Activated B cell treated with CpG ODN at 0.5 μM for 24 hours (primary cell): Measurements from ENCODE around the gene FHL5. TPM values are rescaled to one million over a fixed set of nuclear protein-coding genes. Genes with fewer than 3 reads are reported as not detected.
"Not testable (repeated sequence)": the region's sequence is repeated elsewhere in the genome, so short reads cannot be mapped to it uniquely, and the experiment has no call there.

Experiments
- ATAC-seq: fragments of 200-7000 bp; cut with Tn5 transposase; one replicate; pipeline ENCODE4 v1.10.0; 2021; ENCODE audit warnings: low read depth, mild to moderate bottlenecking, moderate library complexity
- CTCF ChIA-PET: fragments of 350-600 bp; sonication (Branson Sonifier 250); formaldehyde crosslinking; loops from one replicate; lab custom pipeline; 2021; ENCODE audit warnings: antibody characterized with exemption; lab: Charles Lee
- POLR2A ChIA-PET: fragments of 350-600 bp; sonication (Branson Sonifier 250); formaldehyde crosslinking; loops from one replicate; lab custom pipeline; 2021; ENCODE audit warnings: antibody characterized with exemption; lab: Charles Lee
- DNase-seq: peaks from one replicate; pipeline ENCODE4 v3.0.0; 2022
- H3K27ac Mint-ChIP-seq: one replicate; pipeline ENCODE4 v1.8.0; 2020; ENCODE audit warnings: mixed read lengths
- H3K27me3 Mint-ChIP-seq: one replicate; pipeline ENCODE4 v1.8.0; 2021; ENCODE audit warnings: mixed read lengths
- H3K36me3 Mint-ChIP-seq: one replicate; pipeline ENCODE4 v1.8.0; 2021; ENCODE audit warnings: low read depth, mixed read lengths
- H3K4me1 Mint-ChIP-seq: one replicate; pipeline ENCODE4 v1.8.0; 2021; ENCODE audit warnings: mixed read lengths
- H3K4me3 Mint-ChIP-seq: one replicate; pipeline ENCODE4 v1.8.0; 2020; ENCODE audit warnings: mild to moderate bottlenecking, mixed read lengths
- H3K9me3 Mint-ChIP-seq: one replicate; pipeline ENCODE4 v1.8.0; 2020; ENCODE audit warnings: mixed read lengths
- intact Hi-C: fragments of 100-400 bp; cut with micrococcal nuclease; formaldehyde crosslinking; loops from one replicate; pipeline ENCODE4 v1.15.1; 2024
- total RNA-seq: library from RNA; stranded (reverse); gene quantifications from 2 replicates; pipeline ENCODE4 v1.2.3, GENCODE V29; 2022
- TF ChIP-seq, protein P1 (sequence below): fragments of 200-600 bp; IDR thresholded peaks from one replicate; pipeline ENCODE4 v1.8.0; 2022; ENCODE audit warnings: antibody characterized with exemption, mild to moderate bottlenecking

Gene FHL5
- total RNA-seq, 1 donor from 2014 or later = not detected

DNA sequence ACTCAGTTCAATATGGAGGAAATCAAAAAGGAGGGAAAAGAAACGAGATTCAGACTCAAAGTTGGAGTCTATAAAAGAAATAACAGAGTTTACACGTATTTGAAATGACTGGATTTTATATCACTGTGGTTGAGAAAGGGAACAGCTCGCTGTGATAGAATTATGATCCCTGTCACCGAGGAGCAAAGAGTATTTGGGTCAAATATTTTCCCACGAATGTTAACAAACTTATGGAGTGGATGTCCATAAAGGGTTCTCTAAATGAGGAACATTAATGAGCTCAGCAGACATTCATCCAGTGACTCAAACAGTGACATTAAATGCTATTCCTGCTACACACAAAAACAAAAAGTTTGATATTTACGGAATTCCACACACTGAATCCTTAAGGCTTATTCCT lies 57.9 kb downstream of the FHL5 start:
- POLR2A ChIA-PET = no interaction called here
- ATAC-seq (no peak), DNase-seq (no peak)
- H3K36me3 Mint-ChIP-seq = no peaks in the 10 kb centered on the region
- no peak overlapping the region for H3K27ac Mint-ChIP-seq
- peaks cover 6% of the 10 kb centered on the region for H3K4me1 Mint-ChIP-seq
- intact Hi-C loops = no loop called here
- CTCF ChIA-PET = no interaction called here
- no peaks in the 10 kb centered on the region for H3K9me3 Mint-ChIP-seq
- H3K4me3 Mint-ChIP-seq = no peak overlapping the region
- H3K27me3 Mint-ChIP-seq = peaks cover 18% of the 10 kb centered on the region
- TF ChIP-seq, protein P1, sequence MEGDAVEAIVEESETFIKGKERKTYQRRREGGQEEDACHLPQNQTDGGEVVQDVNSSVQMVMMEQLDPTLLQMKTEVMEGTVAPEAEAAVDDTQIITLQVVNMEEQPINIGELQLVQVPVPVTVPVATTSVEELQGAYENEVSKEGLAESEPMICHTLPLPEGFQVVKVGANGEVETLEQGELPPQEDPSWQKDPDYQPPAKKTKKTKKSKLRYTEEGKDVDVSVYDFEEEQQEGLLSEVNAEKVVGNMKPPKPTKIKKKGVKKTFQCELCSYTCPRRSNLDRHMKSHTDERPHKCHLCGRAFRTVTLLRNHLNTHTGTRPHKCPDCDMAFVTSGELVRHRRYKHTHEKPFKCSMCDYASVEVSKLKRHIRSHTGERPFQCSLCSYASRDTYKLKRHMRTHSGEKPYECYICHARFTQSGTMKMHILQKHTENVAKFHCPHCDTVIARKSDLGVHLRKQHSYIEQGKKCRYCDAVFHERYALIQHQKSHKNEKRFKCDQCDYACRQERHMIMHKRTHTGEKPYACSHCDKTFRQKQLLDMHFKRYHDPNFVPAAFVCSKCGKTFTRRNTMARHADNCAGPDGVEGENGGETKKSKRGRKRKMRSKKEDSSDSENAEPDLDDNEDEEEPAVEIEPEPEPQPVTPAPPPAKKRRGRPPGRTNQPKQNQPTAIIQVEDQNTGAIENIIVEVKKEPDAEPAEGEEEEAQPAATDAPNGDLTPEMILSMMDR = no peak

DNA sequence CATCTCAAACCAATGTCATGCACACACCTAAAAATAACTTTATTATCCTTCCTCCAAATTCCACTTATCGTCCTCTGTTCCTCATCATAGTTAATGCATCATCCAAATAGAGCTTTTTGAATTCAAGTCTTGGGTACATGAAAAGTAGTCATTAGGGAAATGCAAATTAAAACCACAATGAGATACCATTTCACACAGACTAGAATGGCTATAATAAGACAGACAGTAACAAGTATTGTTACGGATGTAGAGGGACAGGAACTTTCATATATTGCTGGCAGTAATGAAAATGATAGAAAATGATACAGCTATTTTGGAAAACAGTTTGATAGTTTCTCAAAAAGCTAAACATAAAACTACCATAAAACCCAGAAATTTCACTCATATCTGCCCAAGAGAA lies 59.1 kb downstream of the FHL5 start:
- Mint-ChIP-seq H3K27me3 (peaks cover 18% of the 10 kb centered on the region), H3K9me3 (no peaks in the 10 kb centered on the region), H3K27ac (no peak overlapping the region), H3K4me1 (peaks cover 6% of the 10 kb centered on the region), H3K4me3 (no peak overlapping the region), H3K36me3 (no peaks in the 10 kb centered on the region)
- intact Hi-C loops = no loop called here
- POLR2A ChIA-PET = no interaction called here
- TF ChIP-seq, protein P1 = no peak
- no peak for ATAC-seq
- CTCF ChIA-PET = no interaction called here
- DNase-seq = no peak

DNA sequence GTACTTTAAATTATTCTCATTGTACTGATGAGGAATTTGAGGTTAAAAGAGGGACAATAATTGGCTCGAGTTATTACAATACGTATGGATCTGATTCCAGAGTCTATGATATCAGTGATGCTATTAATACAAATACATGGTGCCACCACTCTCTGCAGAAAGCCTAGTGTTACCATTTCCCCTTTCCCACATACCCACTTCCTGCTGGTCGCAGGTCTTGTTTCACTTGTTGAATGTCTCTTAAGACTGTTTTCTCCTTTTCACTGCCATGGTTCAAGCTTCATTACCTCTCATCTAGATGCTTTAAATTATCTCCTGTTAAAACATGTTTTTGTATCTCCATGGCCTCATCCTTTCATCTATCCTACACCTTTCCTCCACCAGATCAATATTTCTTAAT lies 62.0 kb downstream of the FHL5 start:
- intact Hi-C loops = loop anchor here (2.0 kb wide), 1 partner anchor 16 kb away; no protein-coding TSS in a partner anchor
- ATAC-seq = no peak
- CTCF ChIA-PET = interaction anchor here (4.7 kb wide), 1 partner anchor 433 kb away, joined by 46 read pairs; no protein-coding TSS in a partner anchor
- no peak overlapping the region for H3K4me3 Mint-ChIP-seq
- H3K27ac Mint-ChIP-seq = no peak overlapping the region
- TF ChIP-seq, protein P1 = no peak
- POLR2A ChIA-PET = no interaction called here
- H3K4me1 Mint-ChIP-seq = peaks cover 6% of the 10 kb centered on the region
- no peak for DNase-seq
- no peaks in the 10 kb centered on the region for H3K9me3 Mint-ChIP-seq
- H3K36me3 Mint-ChIP-seq = no peaks in the 10 kb centered on the region
- peaks cover 14% of the 10 kb centered on the region for H3K27me3 Mint-ChIP-seq

DNA sequence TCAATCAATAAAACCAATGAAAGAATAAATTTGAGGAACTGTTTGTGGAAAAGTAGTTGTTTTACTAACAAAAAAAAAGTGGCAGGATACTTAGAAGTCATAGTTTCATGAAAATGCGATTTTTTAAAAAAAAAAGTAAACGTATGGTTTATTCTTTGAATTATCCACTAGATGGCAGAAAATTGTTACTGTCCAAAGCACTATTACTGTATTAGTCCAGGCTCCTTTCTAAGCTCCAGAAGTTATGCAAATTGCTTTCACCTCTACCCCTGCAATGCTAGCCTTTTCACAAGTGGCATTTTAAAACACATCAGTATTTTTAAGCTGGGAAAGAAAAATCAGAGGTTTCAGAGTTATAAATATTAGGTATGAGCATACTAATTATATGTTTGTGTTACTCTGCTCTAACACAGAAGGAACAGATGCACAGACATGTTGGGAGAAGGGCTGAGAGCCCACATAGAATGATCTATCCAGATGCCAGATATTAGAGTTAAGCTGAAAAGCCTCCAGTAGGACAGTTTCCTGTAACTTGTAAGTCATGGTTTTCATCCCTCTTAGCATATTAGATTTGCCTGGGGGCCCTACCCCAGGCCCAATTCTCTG lies 63.9 kb downstream of the FHL5 start:
- no peak overlapping the region for H3K4me3 Mint-ChIP-seq
- H3K27me3 Mint-ChIP-seq = peaks cover 4% of the 10 kb centered on the region
- no peaks in the 10 kb centered on the region for H3K9me3 Mint-ChIP-seq
- ChIA-PET POLR2A (interaction anchor here (1.0 kb wide), 1 partner anchor 271 kb away, joined by 4 read pairs; no protein-coding TSS in a partner anchor), CTCF (interaction anchor here (0.7 to 4.7 kb wide), 9 partner anchors 14 to 438 kb away, joined by 3 to 46 read pairs (median 4); partner anchors contain the start of gene NDUFAF4)
- DNase-seq (no peak), ATAC-seq (peak; percentile 57)
- no peak overlapping the region for H3K27ac Mint-ChIP-seq
- no peaks in the 10 kb centered on the region for H3K36me3 Mint-ChIP-seq
- H3K4me1 Mint-ChIP-seq = peaks cover 6% of the 10 kb centered on the region
- intact Hi-C loops = loop anchor here (1.0 to 2.0 kb wide), 3 partner anchors 270 to 767 kb away; partner anchors contain the start of gene NDUFAF4
- TF ChIP-seq, protein P1 = no peak

DNA sequence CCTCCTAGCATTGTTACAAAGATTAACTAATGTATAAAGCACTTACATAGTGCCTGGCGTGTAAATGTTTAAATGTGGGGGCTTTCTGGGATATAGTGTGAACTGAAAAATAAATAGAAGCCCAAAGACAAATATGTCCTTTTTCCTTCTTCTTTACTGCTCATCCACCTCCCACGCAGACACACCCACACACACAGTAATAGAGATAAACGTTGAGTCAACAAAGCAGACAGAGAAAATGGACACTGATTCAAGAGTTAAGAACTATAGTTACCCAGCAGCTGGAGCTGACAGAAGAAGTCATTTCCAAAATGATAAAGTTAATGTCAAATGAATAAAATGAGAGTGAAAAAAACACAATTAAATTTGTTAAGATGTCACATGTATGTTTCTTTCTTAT lies 68.3 kb downstream of the FHL5 start:
- TF ChIP-seq, protein P1 = no peak

DNA sequence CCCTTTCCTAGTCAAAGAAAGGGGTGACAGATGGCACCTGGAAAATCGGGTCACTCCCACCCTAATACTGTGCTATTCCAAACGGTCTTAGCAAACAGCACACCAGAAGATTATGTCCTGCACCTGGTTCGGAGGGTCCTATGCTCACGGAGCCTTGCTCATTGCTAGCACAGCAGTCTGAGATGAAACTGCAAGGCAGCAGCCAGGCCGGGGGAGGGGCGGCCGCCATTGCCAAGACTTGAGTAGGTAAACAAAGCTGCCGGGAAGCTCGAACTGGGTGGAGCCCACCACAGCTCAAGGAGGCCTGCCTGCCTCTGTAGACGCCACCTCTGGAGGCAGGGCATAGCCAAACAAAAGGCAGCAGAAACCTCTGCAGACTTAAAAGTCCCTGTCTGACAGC lies 75.1 kb downstream of the FHL5 start:
- ATAC-seq, CTCF ChIA-PET, H3K27ac Mint-ChIP-seq, DNase-seq, H3K4me3 Mint-ChIP-seq, H3K9me3 Mint-ChIP-seq, POLR2A ChIA-PET, H3K4me1 Mint-ChIP-seq, H3K36me3 Mint-ChIP-seq, intact Hi-C loops: not testable (repeated sequence)
- peaks cover 28% of the 10 kb centered on the region for H3K27me3 Mint-ChIP-seq

More for the DNA sequence above, 68.3 kb downstream of the FHL5 start:
- H3K36me3 Mint-ChIP-seq = no peaks in the 10 kb centered on the region
- peaks cover 9% of the 10 kb centered on the region for H3K27me3 Mint-ChIP-seq
- POLR2A ChIA-PET = no interaction called here
- H3K27ac Mint-ChIP-seq = no peak overlapping the region
- CTCF ChIA-PET = no interaction called here
- no peak for DNase-seq
- H3K9me3 Mint-ChIP-seq = no peaks in the 10 kb centered on the region
- H3K4me1 Mint-ChIP-seq = no peaks in the 10 kb centered on the region
- intact Hi-C loops = no loop called here
- H3K4me3 Mint-ChIP-seq = no peak overlapping the region
- ATAC-seq = no peak
